OCI-LY7 (cell line): ENCODE data around the gene IRAK3. TPM values are rescaled to one million over a fixed set of nuclear protein-coding genes. Genes with fewer than 3 reads are reported as not detected.
A peak's percentile ranks its signal among the peaks of the same experiment; 100 is the strongest.

Source experiments
- BruUV-seq: library from RNA; stranded (reverse); fragments of 400-500 nt; replicated peaks from 2 replicates; lab custom pipeline; 2021; lab: Mats Ljungman, UMichigan
- CTCF ChIA-PET: fragments of 300-600 bp; sonication (Branson Sonifier 250); formaldehyde crosslinking; loops from one replicate; lab custom pipeline; 2022; ENCODE audit warnings: antibody characterized with exemption; ENCODE audit not compliant: unreplicated experiment; lab: Charles Lee
- POLR2A ChIA-PET: fragments of 300-600 bp; sonication (Branson Sonifier 250); formaldehyde crosslinking; loops from one replicate; lab custom pipeline; 2022; ENCODE audit warnings: antibody characterized with exemption; lab: Charles Lee
- DNase-seq: peaks from one replicate; pipeline ENCODE4 v3.0.0-alpha.2; 2015; ENCODE audit warnings: low spot score
- H2AFZ ChIP-seq: fragments of 200-600 bp; sonication (generic), shearing (Covaris generic); 2 replicates; pipeline ENCODE4 v1.6.1; 2014; ENCODE audit warnings: mild to moderate bottlenecking, antibody characterized with exemption, low read length, moderate library complexity
- H3K27ac ChIP-seq: fragments of 200-600 bp; sonication (generic); 2 replicates; pipeline ENCODE4 v1.5.1; 2014; ENCODE audit warnings: mixed run types, low read depth, mild to moderate bottlenecking, moderate library complexity, low read length, inconsistent platforms; ENCODE audit not compliant: poor library complexity, severe bottlenecking
- H3K36me3 ChIP-seq: fragments of 200-600 bp; sonication (generic); 2 replicates; pipeline ENCODE4 v1.6.1; 2014; ENCODE audit warnings: mild to moderate bottlenecking, antibody characterized with exemption, low read length, moderate library complexity, mixed read lengths; ENCODE audit not compliant: insufficient read depth
- H3K4me1 ChIP-seq: fragments of 200-600 bp; sonication (generic); 2 replicates; pipeline ENCODE4 v1.5.1; 2014; ENCODE audit warnings: mild to moderate bottlenecking, low read length; ENCODE audit not compliant: insufficient read depth, poor library complexity, severe bottlenecking
- H3K4me2 ChIP-seq: fragments of 200-600 bp; sonication (generic); 2 replicates; pipeline ENCODE4 v1.6.1; 2014; ENCODE audit warnings: mild to moderate bottlenecking, low read length
- H3K4me3 ChIP-seq: fragments of 200-600 bp; sonication (generic); 2 replicates; pipeline ENCODE4 v1.5.1; 2014; ENCODE audit warnings: mild to moderate bottlenecking, low read depth, low read length; ENCODE audit not compliant: poor library complexity, severe bottlenecking
- H3K79me2 ChIP-seq: fragments of 200-600 bp; sonication (generic); 2 replicates; pipeline ENCODE4 v1.6.1; 2016; ENCODE audit warnings: low read depth, mild to moderate bottlenecking, low read length, moderate library complexity, mixed read lengths; ENCODE audit not compliant: insufficient read depth
- H3K9me2 ChIP-seq: fragments of 200-600 bp; sonication (generic); 2 replicates; pipeline ENCODE4 v1.6.1; 2016; ENCODE audit warnings: mild to moderate bottlenecking, low read length, mixed read lengths; ENCODE audit not compliant: insufficient read depth
- H3K9me3 ChIP-seq: fragments of 200-600 bp; sonication (generic); 2 replicates; pipeline ENCODE4 v1.6.1; 2014; ENCODE audit warnings: mild to moderate bottlenecking, mixed run types, low read length, mixed read lengths
- H4K20me1 ChIP-seq: fragments of 200-600 bp; sonication (generic); 2 replicates; pipeline ENCODE4 v1.6.1; 2014; ENCODE audit warnings: mild to moderate bottlenecking, antibody characterized with exemption, low read length, moderate library complexity, mixed read lengths; ENCODE audit not compliant: insufficient read depth
- CTCF ChIP-seq: fragments of 200-600 bp; sonication (generic); conservative IDR thresholded peaks from 2 replicates; pipeline ENCODE4 v1.5.1; 2014; ENCODE audit warnings: mild to moderate bottlenecking, antibody characterized with exemption, low read length, moderate library complexity, mixed read lengths
- EZH2phosphoT487 ChIP-seq: fragments of 200-600 bp; sonication (generic); IDR thresholded peaks from 2 replicates; pipeline ENCODE4 v1.6.1; 2018; ENCODE audit warnings: low read depth, borderline replicate concordance, mild to moderate bottlenecking, mixed run types, antibody characterized with exemption, low read length, moderate library complexity, mixed read lengths
- intact Hi-C: fragments of 100-400 bp; cut with micrococcal nuclease; formaldehyde crosslinking; loops from one replicate; pipeline ENCODE4 v1.10.0; 2022; ENCODE audit not compliant: unreplicated experiment
- total RNA-seq, 2 experiments: library from RNA; depleted of rRNA in 1 of 2; stranded (reverse); fragments of >200 nt in 1 of 2; shearing (Covaris generic) in 1 of 2; gene quantifications; 2 replicates each; pipeline ENCODE4 v1.2.3, GENCODE V29; 2014 to 2022

IRAK3 gene
- total RNA-seq, 2 experiments from 2014 or later: 0.08 TPM; not detected in 1

- no TSS peak for BruUV-seq
- POLR2A ChIA-PET: interaction anchor here (1.6 to 2.1 kb wide), 3 partner anchors 10 to 19 kb away, joined by 4 to 12 read pairs (median 5); partner anchors contain the start of gene LLPH
These were observed 48.3 kb upstream of the IRAK3 start for GRCh38 chr12:66140731-66141130.

GRCh38 chr12:66141299-66141698 is 47.7 kb upstream of the IRAK3 start:
- Histone ChIP-seq H3K36me3 (peaks cover 99% of the 10 kb centered on the region), H3K27ac (no peak overlapping the region), H3K79me2 (no peaks in the 10 kb centered on the region), H3K4me3 (no peak overlapping the region), H3K4me2 (no peak overlapping the region), H3K4me1 (peaks cover 8% of the 10 kb centered on the region), H3K9me3 (peaks cover 35% of the 10 kb centered on the region), H2AFZ (no peak overlapping the region), H4K20me1 (no peaks in the 10 kb centered on the region), H3K9me2 (no peaks in the 10 kb centered on the region)
- no TSS peak for BruUV-seq
- intact Hi-C loops: loop anchor here (10.0 kb wide), 2 partner anchors 264 to 564 kb away; no protein-coding TSS in a partner anchor
- TF ChIP-seq CTCF: no peak
- TF ChIP-seq EZH2phosphoT487: no peak
- ChIA-PET CTCF (no interaction called here), POLR2A (interaction anchor here (0.5 to 2.1 kb wide), 4 partner anchors 9 to 158 kb away, joined by 4 to 12 read pairs (median 5); partner anchors contain the start of gene LLPH)
- no peak for DNase-seq

More at GRCh38 chr12:66140731-66141130, 48.3 kb upstream of the IRAK3 start:
- intact Hi-C loops: loop anchor here (10.0 kb wide), 2 partner anchors 264 to 564 kb away; no protein-coding TSS in a partner anchor
- H3K4me2 ChIP-seq: no peak overlapping the region
- H3K4me1 ChIP-seq: peaks cover 8% of the 10 kb centered on the region
- H4K20me1 ChIP-seq: no peaks in the 10 kb centered on the region
- H3K36me3 ChIP-seq: peaks cover 97% of the 10 kb centered on the region
- H3K9me2 ChIP-seq: no peaks in the 10 kb centered on the region
- CTCF ChIA-PET: no interaction called here
- H3K27ac ChIP-seq: no peak overlapping the region
- no peak overlapping the region for H2AFZ ChIP-seq
- DNase-seq: peak; percentile 37
- H3K79me2 ChIP-seq: no peaks in the 10 kb centered on the region
- H3K4me3 ChIP-seq: no peak overlapping the region
- TF ChIP-seq CTCF (no peak), EZH2phosphoT487 (no peak)
- peaks cover 37% of the 10 kb centered on the region for H3K9me3 ChIP-seq

DNA sequence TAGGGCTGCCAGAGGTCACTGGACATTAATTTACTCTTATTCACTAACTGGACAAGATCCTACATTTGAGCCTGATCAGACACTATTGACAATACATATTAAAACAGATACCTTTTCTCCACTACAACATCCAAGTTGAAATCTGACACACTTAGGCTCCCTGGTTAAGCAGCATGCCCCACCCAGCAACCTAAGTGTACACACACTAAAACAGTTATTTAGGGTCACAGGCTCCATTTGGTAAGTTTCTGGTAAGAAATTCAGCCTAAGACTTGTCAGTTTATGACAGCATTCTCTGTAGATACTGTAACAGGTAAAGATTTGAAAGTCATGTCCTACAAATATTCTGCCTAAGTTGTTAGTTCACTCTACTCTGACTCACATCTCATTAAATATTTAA is 46.2 kb upstream of the IRAK3 start:
- H3K27ac ChIP-seq: no peak overlapping the region
- CTCF ChIA-PET: no interaction called here
- no peak overlapping the region for H3K4me2 ChIP-seq
- intact Hi-C loops: loop anchor here (10.0 kb wide), 2 partner anchors 262 to 562 kb away; no protein-coding TSS in a partner anchor
- H2AFZ ChIP-seq: no peak overlapping the region
- no peaks in the 10 kb centered on the region for H4K20me1 ChIP-seq
- no peak for TF ChIP-seq EZH2phosphoT487
- no peak for TF ChIP-seq CTCF
- H3K4me3 ChIP-seq: no peak overlapping the region
- peaks cover 33% of the 10 kb centered on the region for H3K9me3 ChIP-seq
- H3K4me1 ChIP-seq: peaks cover 8% of the 10 kb centered on the region
- no peak for DNase-seq
- POLR2A ChIA-PET: no interaction called here
- no TSS peak for BruUV-seq
- no peaks in the 10 kb centered on the region for H3K79me2 ChIP-seq
- peaks cover 85% of the 10 kb centered on the region for H3K36me3 ChIP-seq
- no peaks in the 10 kb centered on the region for H3K9me2 ChIP-seq
